Measurements from ENCODE around the gene IL3RA.
"Not testable (repeated sequence)": the region's sequence is repeated elsewhere in the genome, so short reads cannot be mapped to it uniquely, and the experiment has no call there.

Gene IL3RA

GRCh38 chrX:1332433-1332832, 4.2 kb upstream of the IL3RA start:
- not testable (repeated sequence) for DNase-seq

GRCh38 chrX:1334854-1335253, 1.7 kb upstream of the IL3RA start:
- DNase-seq = no peak

GRCh38 chrX:1336948-1337779, 579 bp downstream of the IL3RA start:
- DNase-seq = no peak

GRCh38 chrX:1341545-1342184, 5.1 kb downstream of the IL3RA start:
- DNase-seq = no peak

GRCh38 chrX:1349606-1350005, 13.0 kb downstream of the IL3RA start:
- not testable (repeated sequence) for DNase-seq

- DNase-seq = no peak
Measured at GRCh38 chrX:1351981-1352714, 15.6 kb downstream of the IL3RA start.

- DNase-seq = no peak
Measured at GRCh38 chrX:1354036-1355019, 17.7 kb downstream of the IL3RA start.

GRCh38 chrX:1355131-1356046, 18.8 kb downstream of the IL3RA start:
- no peak for DNase-seq

GRCh38 chrX:1357993-1358392, 21.4 kb downstream of the IL3RA start:
- DNase-seq = no peak

- no peak for DNase-seq
Measured at GRCh38 chrX:1358793-1359476, 22.4 kb downstream of the IL3RA start.

GRCh38 chrX:1359477-1359873, 22.9 kb downstream of the IL3RA start:
- no peak for DNase-seq

- DNase-seq = no peak
Measured at GRCh38 chrX:1360171-1360570, 23.6 kb downstream of the IL3RA start.

- no peak for DNase-seq
Measured at GRCh38 chrX:1361275-1361674, 24.7 kb downstream of the IL3RA start.

- no peak for DNase-seq
Measured at GRCh38 chrX:1361910-1362309, 25.3 kb downstream of the IL3RA start.

GRCh38 chrX:1366363-1366762, 29.8 kb downstream of the IL3RA start:
- DNase-seq = not testable (repeated sequence)

- no peak for DNase-seq
Measured at GRCh38 chrX:1368385-1368698, 31.8 kb downstream of the IL3RA start.

GRCh38 chrX:1378306-1378759, 41.7 kb downstream of the IL3RA start:
- no peak for DNase-seq

GRCh38 chrX:1380672-1381233, 44.2 kb downstream of the IL3RA start:
- no peak for DNase-seq

GRCh38 chrX:1384658-1385252, 48.2 kb downstream of the IL3RA start:
- DNase-seq = no peak
